Upper lobe of left lung (tissue), 6 donors: ENCODE data around the gene SNAP47. TPM values are rescaled to one million over a fixed set of nuclear protein-coding genes. Genes with fewer than 3 reads are reported as not detected.

ENCODE experiments used
- ATAC-seq, 2 donors: fragments of 200-7000 bp; cut with Tn5 transposase; one replicate each; pipeline ENCODE4 v1.9.1; 2022; ENCODE audit warnings: mild to moderate bottlenecking in 2 of 2, moderate library complexity in 2 of 2; ENCODE audit not compliant: low FRiP score in 2 of 2
- DNase-seq, 2 donors: peaks; one replicate each; pipeline ENCODE4 v3.0.0-alpha.2; 2019 to 2020
- H3K27ac ChIP-seq, 4 donors: fragments of 200-600 bp; sonication (generic); one replicate each; pipeline ENCODE4 v1.5.1; 2016 to 2019
- H3K27me3 ChIP-seq, 4 donors: fragments of 200-600 bp; sonication (generic); one replicate each; pipeline ENCODE4 v1.5.1; 2017 to 2019
- H3K36me3 ChIP-seq, 4 donors: fragments of 200-600 bp; sonication (generic); one replicate each; pipeline ENCODE4 v1.5.1; 2016 to 2019
- H3K4me1 ChIP-seq, 4 donors: fragments of 200-600 bp; sonication (generic); one replicate each; pipeline ENCODE4 v1.5.1; 2018 to 2019
- H3K4me3 ChIP-seq, 4 donors: fragments of 200-600 bp; sonication (generic); one replicate each; pipeline ENCODE4 v1.5.1; 2017 to 2019; ENCODE audit warnings: mild to moderate bottlenecking in 2 of 4, moderate library complexity in 1 of 4
- H3K9me3 ChIP-seq, 4 donors: fragments of 200-600 bp; sonication (generic); one replicate each; pipeline ENCODE4 v1.5.1; 2018 to 2019
- EP300 ChIP-seq, 4 donors: sonication (generic); formaldehyde crosslinking; IDR thresholded peaks; one replicate each; pipeline ENCODE4 v1.5.1; 2017; ENCODE audit warnings: antibody characterized with exemption in 4 of 4, control low read depth in 2 of 4
- POLR2A ChIP-seq, 4 donors: fragments of 450-650 bp; IDR thresholded peaks; one replicate each; pipeline ENCODE4 v1.5.1; 2016 to 2017; ENCODE audit warnings: antibody characterized with exemption in 4 of 4, mild to moderate bottlenecking in 2 of 4
- POLR2AphosphoS5 ChIP-seq, 2 donors: sonication (generic); formaldehyde crosslinking; IDR thresholded peaks; one replicate each; pipeline ENCODE4 v1.5.1; 2017; ENCODE audit warnings: antibody characterized with exemption in 2 of 2
- WGBS, 2 donors: methylation state at CpG; one replicate each; pipeline ENCODE4 v1.1.5; 2017 to 2018; 5-methylcytosine and 5-hydroxymethylcytosine counted together
- total RNA-seq, 6 donors: library from RNA; depleted of rRNA in 4 of 6; stranded (reverse); fragments of >200 nt in 4 of 6; gene quantifications; one replicate each; pipeline versions ENCODE4 v1.1.0 to v1.2.1, GENCODE V29; 2016 to 2021
- TF ChIP-seq, protein P1 (sequence below), 6 experiments: fragments of 450-650 bp in 4 of 6; fragments of 200-600 bp in 2 of 6; sonication (generic) in 2 of 6; IDR thresholded peaks; one replicate each; pipeline ENCODE4 v1.5.1; 2016 to 2019; ENCODE audit warnings: antibody characterized with exemption in 6 of 6
- donor health status: DM: no; HTN: no; CAD: no; lungs with moderate emphysema.
- donor health status: DM: no; HTN: yes; CAD: no; lungs with severe emphysema.

The SNAP47 gene
- total RNA-seq, 6 donors from 2014 or later: 26.7 to 62.9 (median 35.1) TPM

DNA sequence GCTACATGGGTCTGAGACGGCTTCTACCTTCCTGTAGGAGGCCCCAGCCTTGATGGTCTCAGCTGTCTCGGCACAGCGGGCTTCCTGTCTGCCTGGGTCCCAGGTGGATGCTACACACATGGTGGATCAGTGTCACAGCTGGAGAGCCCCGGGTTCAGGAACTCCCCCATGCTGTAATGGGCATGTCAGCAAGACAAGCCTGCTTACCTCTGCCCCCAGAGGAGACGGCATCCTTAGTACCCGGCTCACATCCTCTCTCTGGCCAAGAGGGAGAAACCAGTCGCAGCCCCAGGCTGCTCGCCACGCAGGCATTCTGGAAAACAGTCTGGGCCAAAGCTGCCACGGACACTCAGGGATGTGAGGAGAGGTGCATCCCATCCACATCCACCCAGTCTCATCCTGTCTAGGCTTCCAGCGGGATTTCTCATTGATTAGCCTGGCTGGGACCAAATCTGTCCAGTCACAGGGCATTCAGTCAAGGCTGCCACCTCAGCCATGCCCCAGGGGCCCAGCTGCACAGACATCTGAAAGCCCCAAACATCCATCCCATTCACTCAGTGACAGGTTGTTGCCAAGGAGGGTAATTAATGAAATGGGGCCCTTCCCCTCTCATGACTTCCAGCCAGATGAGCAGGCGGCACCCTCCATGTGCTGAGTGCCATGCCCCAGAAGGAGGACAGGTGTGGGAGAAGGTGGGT lies 10.5 kb downstream of the SNAP47 start:
- TF ChIP-seq, protein P1, sequence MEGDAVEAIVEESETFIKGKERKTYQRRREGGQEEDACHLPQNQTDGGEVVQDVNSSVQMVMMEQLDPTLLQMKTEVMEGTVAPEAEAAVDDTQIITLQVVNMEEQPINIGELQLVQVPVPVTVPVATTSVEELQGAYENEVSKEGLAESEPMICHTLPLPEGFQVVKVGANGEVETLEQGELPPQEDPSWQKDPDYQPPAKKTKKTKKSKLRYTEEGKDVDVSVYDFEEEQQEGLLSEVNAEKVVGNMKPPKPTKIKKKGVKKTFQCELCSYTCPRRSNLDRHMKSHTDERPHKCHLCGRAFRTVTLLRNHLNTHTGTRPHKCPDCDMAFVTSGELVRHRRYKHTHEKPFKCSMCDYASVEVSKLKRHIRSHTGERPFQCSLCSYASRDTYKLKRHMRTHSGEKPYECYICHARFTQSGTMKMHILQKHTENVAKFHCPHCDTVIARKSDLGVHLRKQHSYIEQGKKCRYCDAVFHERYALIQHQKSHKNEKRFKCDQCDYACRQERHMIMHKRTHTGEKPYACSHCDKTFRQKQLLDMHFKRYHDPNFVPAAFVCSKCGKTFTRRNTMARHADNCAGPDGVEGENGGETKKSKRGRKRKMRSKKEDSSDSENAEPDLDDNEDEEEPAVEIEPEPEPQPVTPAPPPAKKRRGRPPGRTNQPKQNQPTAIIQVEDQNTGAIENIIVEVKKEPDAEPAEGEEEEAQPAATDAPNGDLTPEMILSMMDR (IDR thresholded peaks at IDR 0.05): no peak
- TF ChIP-seq EP300 (IDR thresholded peaks at IDR 0.05) (no peak), POLR2AphosphoS5 (IDR thresholded peaks at IDR 0.05) (no peak), POLR2A (IDR thresholded peaks at IDR 0.05) (no peak)
- ATAC-seq (no peak), DNase-seq (no peak)
- WGBS, 2 donors: 93 to 100% methylated on average over 1 to 12 of the region's 12 CpGs
- Histone ChIP-seq H3K4me1 (peaks cover 0 to 13% (median 0%) of the 10 kb centered on the region in 4 donors), H3K9me3 (no peaks in the 10 kb centered on the region), H3K36me3 (peaks cover 2 to 24% (median 13%) of the 10 kb centered on the region in 4 donors), H3K27ac (no peak overlapping the region), H3K4me3 (no peak overlapping the region), H3K27me3 (no peaks in the 10 kb centered on the region)

DNA sequence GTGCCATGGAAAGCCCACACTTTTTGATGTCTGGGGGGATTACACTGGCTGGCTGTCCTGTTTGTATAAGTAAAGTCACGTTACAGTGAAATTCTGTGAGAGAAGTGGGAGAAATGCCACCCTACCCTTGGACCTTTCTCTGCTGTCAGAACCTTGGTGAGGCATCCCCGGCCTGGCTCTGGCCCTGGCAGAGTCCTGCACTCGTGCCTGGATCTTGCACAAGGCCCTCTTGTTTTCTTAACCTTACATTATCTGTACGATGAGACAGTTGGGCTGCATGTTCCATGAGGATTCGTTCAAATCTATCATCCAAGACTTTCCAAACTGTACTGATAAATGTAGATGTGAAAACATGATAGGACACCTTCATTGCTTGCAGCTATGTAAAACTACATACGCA lies 11.4 kb downstream of the SNAP47 start:
- WGBS, 2 donors: 86 to 92% methylated on average over 6 of the region's 6 CpGs
- ATAC-seq (no peak), DNase-seq (no peak)
- Histone ChIP-seq H3K36me3 (peaks cover 2 to 33% (median 17%) of the 10 kb centered on the region in 4 donors), H3K4me1 (peaks cover 0 to 13% (median 0%) of the 10 kb centered on the region in 4 donors), H3K9me3 (no peaks in the 10 kb centered on the region), H3K27me3 (no peaks in the 10 kb centered on the region), H3K27ac (no peak overlapping the region), H3K4me3 (no peak overlapping the region)
- no peak for TF ChIP-seq POLR2A (IDR thresholded peaks at IDR 0.05)

DNA sequence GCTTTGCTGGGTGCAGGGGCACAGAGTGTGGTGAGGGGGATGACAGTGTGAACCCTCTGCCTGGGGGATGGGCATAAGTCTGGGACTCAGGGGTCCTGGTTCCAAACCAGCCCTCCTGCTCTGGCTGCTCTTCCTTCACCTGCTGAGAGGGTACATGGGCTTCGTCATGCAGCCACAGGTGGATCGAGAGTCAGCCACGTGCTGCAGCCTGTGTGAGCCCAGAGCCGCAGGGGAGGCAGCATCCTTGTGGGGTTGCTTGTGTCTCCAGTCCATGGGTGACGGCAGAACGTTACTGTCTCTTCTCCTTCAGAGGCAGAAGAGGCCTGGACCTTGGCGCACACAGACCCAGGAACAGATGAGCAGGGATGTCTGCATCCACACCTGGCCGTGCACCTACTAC lies 12.1 kb downstream of the SNAP47 start:
- H3K4me3 ChIP-seq: no peak overlapping the region
- ATAC-seq: no peak
- no peak for DNase-seq
- TF ChIP-seq EP300 (IDR thresholded peaks at IDR 0.05) (no peak), POLR2AphosphoS5 (IDR thresholded peaks at IDR 0.05) (no peak), POLR2A (IDR thresholded peaks at IDR 0.05) (no peak)
- H3K4me1 ChIP-seq: peaks cover 0 to 13% (median 0%) of the 10 kb centered on the region in 4 donors
- H3K27ac ChIP-seq: no peak overlapping the region
- H3K9me3 ChIP-seq: no peaks in the 10 kb centered on the region
- H3K27me3 ChIP-seq: no peaks in the 10 kb centered on the region
- whole genome bisulfite sequencing, 2 donors: 86 to 100% methylated on average over 4 to 8 of the region's 8 CpGs
- H3K36me3 ChIP-seq: peaks cover 2 to 33% (median 17%) of the 10 kb centered on the region in 4 donors

DNA sequence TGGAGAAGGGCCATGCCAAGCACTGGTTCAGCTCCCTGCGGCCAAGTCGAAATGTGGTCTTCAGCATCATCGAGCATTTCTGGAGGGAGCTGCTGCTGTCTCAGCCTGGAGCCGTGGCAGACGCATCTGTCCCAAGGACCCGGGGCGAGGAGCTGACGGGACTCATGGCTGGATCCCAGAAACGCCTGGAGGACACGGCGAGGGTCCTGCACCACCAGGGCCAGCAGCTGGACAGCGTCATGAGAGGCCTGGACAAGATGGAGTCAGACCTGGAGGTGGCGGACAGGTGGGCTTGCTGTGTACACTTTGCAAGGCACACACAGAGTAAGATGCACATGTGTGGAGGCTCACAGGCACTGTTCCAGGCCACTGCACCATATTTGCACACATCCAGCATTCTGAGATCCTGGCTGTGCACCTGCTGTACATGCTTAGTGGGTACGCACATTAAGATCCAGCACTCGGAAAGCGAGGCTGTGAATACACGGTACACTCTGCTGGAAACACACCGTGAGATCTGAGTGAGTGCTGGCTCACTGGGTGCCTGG lies 12.8 kb downstream of the SNAP47 start:
- peaks cover 2 to 33% (median 17%) of the 10 kb centered on the region in 4 donors for H3K36me3 ChIP-seq
- no peak overlapping the region for H3K27ac ChIP-seq
- WGBS, 2 donors: 92 to 94% methylated on average over 12 to 18 of the region's 18 CpGs
- no peaks in the 10 kb centered on the region for H3K27me3 ChIP-seq
- peaks cover 0 to 13% (median 0%) of the 10 kb centered on the region in 4 donors for H3K4me1 ChIP-seq
- DNase-seq: no peak
- no peak overlapping the region for H3K4me3 ChIP-seq
- H3K9me3 ChIP-seq: no peaks in the 10 kb centered on the region
- ATAC-seq: no peak
- TF ChIP-seq EP300 (IDR thresholded peaks at IDR 0.05): no peak

DNA sequence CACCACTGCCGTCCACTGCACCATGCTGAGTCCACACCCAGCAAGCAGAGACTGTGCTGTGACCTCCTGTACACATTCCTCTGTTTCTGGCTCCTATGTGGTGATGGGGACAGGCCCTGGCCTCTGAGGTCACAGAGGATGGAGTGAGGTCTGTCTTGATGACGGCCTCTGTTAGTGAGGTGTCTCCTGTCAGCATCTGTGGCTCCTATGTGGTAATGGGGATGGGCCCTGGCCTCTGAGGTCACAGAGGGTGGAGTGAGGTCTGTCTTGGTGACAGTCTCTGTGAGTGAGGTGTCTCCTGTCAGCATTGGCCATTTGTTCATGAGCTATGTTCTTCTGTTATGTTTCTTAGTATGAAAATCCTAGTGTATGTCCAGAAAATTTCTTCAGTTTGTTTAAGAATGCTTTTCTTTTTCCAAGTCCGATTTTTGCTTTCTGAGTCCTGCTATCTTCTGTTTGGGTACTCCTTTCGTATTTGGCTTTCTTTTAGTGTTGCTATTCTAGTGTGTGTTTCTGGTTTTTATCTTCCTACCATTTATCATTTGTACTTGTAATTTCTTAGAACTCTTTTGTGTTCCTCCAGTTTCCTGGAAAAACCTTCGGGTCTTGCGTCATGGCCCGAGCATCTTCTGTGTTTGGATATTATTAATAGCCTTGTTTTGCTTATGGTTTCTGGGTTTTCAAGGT lies 13.4 kb downstream of the SNAP47 start:
- Histone ChIP-seq H3K36me3 (peaks cover 2 to 33% (median 17%) of the 10 kb centered on the region in 4 donors), H3K9me3 (no peaks in the 10 kb centered on the region), H3K27ac (no peak overlapping the region), H3K4me1 (peaks cover under 1 to 15% (median 2%) of the 10 kb centered on the region in 4 donors), H3K4me3 (no peak overlapping the region), H3K27me3 (no peaks in the 10 kb centered on the region)
- no peak for DNase-seq
- TF ChIP-seq POLR2AphosphoS5 (IDR thresholded peaks at IDR 0.05) (no peak), POLR2A (IDR thresholded peaks at IDR 0.05) (no peak), EP300 (IDR thresholded peaks at IDR 0.05) (no peak)
- TF ChIP-seq, protein P1 (IDR thresholded peaks at IDR 0.05): no peak
- WGBS, 2 donors: 75 to 80% methylated on average over 7 of the region's 7 CpGs
- peak in 1 of 2 donors; percentile 72 for ATAC-seq

DNA sequence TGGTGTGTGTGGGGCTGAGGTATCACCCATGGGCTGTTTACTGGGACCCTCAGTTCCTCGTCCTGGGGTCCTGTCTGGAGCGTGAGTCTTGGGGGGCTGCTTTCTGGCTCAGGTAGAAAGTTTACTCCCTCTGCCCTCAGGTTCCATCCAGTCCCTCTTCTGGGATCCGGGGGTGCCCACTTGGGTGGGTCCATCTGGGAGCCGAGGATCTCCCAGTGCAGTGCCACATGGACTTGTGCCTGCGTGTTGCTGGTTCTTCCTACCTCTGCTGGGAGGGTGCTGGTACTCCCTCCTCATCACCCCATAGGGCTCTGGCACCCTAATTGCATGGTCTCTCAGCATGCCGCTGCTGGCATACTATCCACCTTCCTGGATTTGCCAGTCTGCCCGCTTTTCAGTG lies 14.0 kb downstream of the SNAP47 start:
- no peaks in the 10 kb centered on the region for H3K9me3 ChIP-seq
- no peaks in the 10 kb centered on the region for H3K27me3 ChIP-seq
- H3K27ac ChIP-seq: no peak overlapping the region
- H3K4me3 ChIP-seq: no peak overlapping the region
- 98% methylated on average over 5 to 7 of the region's 7 CpGs for WGBS, 2 donors
- H3K36me3 ChIP-seq: peaks cover 2 to 33% (median 17%) of the 10 kb centered on the region in 4 donors
- TF ChIP-seq, protein P1 (IDR thresholded peaks at IDR 0.05): no peak
- TF ChIP-seq POLR2A (IDR thresholded peaks at IDR 0.05) (no peak), POLR2AphosphoS5 (IDR thresholded peaks at IDR 0.05) (no peak), EP300 (IDR thresholded peaks at IDR 0.05) (no peak)
- ATAC-seq: no peak
- DNase-seq: no peak
- peaks cover 6 to 21% (median 8%) of the 10 kb centered on the region in 4 donors for H3K4me1 ChIP-seq
